SKM-1 (cell line): ENCODE measurements around the gene WARS2.
"Not testable (repeated sequence)": the region's sequence is repeated elsewhere in the genome, so short reads cannot be mapped to it uniquely, and the experiment has no call there.

Source experiments
- DNase-seq: peaks from one replicate; lab custom pipeline; 2025; ENCODE audit not compliant: unreplicated experiment; lab: John Stamatoyannopoulos, UW

Gene WARS2

DNA sequence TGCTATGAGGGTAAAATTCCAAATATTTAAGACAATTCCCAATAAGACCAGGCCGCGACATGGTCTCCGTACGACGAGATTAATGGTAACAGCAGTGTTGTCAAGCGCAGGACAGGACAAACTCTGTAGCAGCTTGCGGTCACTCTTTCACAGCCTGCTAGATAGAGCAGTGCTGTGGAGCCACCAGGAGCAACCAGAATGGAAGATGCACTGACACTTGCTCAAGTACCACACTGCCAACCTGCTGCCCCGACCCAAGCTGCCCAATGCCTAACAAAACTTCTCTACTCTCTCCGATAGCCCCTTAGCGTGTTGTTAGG is 636 bp downstream of the WARS2 start:
- no peak for DNase-seq

GRCh38 chr1:119139403-119139802 is 1.1 kb downstream of the WARS2 start:
- DNase-seq = no peak

DNA sequence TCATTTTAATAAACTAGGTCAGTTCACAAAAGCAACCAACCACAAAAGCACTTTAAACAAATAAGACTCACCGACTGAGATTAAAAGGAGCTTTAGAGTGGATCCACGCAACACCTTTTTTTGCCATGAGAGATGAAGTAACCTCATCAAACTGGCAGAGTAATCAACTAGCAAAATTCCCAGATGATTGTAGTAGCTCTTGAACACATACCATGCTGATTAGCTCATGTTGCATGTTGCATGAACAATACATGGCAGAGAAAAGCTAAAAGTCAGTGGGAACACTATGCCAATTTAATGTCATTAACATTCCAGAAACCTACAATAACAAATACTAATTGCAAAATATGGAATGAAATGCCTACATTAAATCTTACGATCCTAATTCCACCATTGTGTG is 4.1 kb downstream of the WARS2 start:
- no peak for DNase-seq

- no peak for DNase-seq
Measured at GRCh38 chr1:119133987-119134386, 6.5 kb downstream of the WARS2 start.

DNA sequence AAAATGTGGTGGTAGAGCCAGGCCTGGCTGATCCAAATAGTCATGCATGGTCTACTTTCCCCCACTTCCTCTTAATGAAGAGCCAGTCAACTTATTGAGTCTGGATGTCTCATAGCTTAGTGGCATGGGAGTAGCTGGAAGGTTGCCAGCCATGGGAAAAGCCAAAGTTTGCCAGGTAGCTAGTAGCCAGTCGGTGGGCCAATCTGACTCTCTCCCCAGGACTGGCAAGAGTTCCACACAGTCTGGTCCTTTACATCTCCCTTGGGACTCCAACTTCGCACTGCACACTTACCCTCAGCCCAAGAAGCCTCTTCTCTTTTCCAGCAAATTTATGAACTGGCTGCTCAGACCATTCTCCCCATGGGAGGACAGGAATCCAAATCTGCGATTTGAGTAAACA is 8.3 kb downstream of the WARS2 start:
- DNase-seq = no peak

DNA sequence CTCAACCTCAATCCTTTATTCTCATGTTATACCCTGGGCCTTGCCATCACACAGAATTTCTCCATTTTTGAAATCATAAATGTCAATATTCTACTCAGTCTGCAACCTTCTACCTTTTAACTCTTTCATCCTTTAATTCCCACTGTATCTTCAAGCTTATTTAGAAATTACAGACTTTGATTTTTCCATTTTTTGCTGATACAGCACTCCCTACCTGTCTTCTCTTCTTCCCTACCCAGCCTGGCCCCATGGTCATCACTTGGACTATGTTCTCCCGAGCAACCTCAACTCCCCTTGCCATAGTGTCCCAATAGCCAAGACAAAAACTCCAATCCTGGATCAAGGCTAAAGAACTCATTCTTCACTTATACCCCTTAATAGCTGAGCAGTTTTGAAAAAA is 14.6 kb downstream of the WARS2 start:
- no peak for DNase-seq

DNA sequence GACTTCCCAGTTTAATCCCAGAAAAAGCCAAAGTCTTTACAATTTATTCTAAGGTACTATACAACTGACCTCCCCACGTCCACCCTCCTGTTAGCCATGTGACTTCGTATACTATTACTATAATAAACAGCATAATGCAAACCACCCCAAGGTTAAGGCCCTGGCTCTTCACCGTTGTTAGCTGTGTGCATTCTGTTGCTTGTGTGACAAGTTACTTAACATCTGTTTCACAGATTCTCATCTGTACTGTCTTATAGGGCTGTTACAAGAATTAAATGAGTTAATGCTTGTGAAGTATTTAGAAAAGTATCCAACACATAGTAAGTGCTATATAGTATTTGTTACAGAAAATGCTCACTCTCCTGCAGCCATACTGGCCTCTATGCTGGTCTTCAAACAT is 15.7 kb downstream of the WARS2 start:
- DNase-seq = no peak

GRCh38 chr1:119121872-119122271 is 18.6 kb downstream of the WARS2 start:
- DNase-seq = not testable (repeated sequence)

- no peak for DNase-seq
Measured at GRCh38 chr1:119116725-119117124, 23.7 kb downstream of the WARS2 start.

DNA sequence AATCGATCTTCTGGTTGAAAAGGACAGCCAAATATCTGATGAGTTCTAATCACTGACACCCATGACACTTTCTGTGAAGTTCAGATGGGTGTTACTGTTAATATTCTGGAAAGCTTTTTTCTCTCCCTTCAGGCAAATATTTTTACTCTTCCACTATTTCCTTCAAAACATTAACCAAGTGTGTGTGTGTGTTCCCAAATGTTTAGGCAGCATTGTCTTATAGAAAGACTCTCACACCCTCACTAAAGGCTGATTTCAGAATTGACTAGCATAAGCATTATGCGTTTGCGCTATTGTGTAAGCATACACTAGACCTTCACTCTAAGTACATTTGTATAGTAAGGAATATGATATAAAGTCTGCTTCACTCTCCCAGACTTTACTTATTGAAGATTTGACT is 24.7 kb downstream of the WARS2 start:
- no peak for DNase-seq

GRCh38 chr1:119115311-119115710 is 25.1 kb downstream of the WARS2 start:
- no peak for DNase-seq

- no peak for DNase-seq
Measured at GRCh38 chr1:119114786-119115185, 25.7 kb downstream of the WARS2 start.

GRCh38 chr1:119112791-119113190 is 27.7 kb downstream of the WARS2 start:
- no peak for DNase-seq

- DNase-seq = no peak
Measured at GRCh38 chr1:119112244-119112643, 28.2 kb downstream of the WARS2 start.

- no peak for DNase-seq
Measured at GRCh38 chr1:119108988-119109387, 31.5 kb downstream of the WARS2 start.

- no peak for DNase-seq
Measured at GRCh38 chr1:119103764-119104163, 36.7 kb downstream of the WARS2 start.

DNA sequence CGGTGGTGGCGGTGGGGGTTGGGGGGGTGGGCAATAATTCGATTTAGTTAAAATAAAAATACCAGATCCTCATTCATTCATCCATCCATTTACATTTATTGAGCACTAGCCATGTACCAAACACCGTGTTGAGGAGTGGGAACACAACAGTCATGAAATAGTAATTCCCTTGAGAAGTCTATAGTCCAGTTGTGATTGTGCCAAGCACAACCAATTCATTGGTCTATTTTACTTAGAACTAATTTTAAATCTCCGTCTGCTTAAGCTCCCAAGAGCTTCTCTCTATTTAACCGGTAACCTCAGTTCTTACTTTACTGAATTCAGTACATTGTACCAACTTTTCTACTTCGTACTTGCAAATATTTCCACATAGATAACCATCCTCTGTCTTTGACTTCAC is 38.4 kb downstream of the WARS2 start:
- no peak for DNase-seq

- no peak for DNase-seq
Measured at GRCh38 chr1:119101563-119101962, 38.9 kb downstream of the WARS2 start.

- DNase-seq = no peak
Measured at GRCh38 chr1:119099775-119100174, 40.7 kb downstream of the WARS2 start.

DNA sequence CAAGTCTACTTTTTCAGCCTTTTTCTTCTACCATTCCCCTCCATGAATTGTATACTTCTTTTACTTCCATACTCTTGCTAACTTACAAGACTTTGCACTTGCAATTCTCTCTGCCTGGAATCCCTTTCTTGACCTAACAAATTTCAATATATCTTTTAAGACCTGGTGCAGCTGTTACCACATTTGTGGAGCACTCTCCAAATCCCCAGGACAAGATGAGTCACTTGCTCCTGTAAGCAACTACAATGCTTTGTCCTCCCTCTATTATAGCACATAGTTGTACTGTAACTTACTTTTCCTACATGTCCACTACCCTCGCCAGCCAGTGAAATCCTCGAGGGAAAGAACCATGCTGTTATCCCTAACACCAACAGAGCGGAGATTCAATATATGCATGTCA is 43.1 kb downstream of the WARS2 start:
- no peak for DNase-seq

DNA sequence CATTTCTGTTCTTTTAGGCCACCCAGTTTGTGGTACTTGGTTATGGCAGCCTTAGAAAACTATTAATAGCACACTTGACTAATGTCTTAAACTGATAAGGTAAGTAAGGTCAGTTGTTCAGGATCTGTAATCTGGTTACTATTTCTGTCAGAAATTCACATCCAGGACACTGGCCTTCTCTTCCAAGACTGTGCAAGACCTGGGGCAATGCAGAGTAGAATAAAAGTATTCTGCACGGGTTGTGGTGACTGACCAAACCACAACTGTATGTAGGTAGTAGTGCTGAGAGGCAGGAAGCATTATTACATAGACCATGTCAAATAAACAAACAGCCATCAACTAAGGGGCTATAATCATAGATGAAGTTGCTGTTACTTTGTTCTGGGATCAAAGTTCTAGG is 46.7 kb downstream of the WARS2 start:
- no peak for DNase-seq

DNA sequence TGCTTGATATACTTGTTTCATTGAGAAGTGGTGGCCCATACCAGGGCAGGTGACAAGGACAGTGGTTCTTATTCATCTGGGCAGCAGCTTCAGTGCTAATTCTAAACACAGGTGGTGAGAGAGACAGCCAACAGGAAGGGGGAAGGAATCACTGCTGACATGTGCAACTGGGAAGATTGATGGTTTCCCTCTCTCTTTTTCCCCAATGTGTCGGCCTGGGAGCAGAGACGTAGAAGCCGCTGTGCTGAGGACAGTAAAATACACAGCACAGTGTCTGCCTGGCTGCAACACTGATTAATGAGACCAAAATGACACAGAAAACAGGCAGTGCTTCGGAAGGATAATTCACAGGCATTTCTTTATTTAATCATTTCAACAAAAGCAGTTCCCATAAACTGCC is 48.8 kb downstream of the WARS2 start:
- no peak for DNase-seq

DNA sequence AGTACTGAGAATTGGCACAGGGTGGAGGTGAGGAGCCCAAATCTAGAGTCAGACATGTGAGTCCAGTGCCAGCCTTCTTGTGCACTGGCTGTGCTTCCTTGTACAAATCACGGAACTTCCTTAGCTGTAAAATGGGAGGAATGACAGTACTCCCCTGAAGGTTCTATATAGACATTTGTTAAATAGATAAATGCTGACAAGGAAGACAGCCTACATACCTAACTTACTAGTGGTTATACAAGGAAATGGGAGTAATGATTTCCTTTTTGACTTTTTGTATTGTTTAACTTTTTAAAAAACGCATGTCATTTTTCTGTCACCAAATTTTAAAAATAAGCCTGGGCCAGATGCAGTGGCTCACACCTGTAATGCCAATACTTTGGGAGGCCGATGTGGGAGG is 50.2 kb downstream of the WARS2 start:
- DNase-seq = no peak

DNA sequence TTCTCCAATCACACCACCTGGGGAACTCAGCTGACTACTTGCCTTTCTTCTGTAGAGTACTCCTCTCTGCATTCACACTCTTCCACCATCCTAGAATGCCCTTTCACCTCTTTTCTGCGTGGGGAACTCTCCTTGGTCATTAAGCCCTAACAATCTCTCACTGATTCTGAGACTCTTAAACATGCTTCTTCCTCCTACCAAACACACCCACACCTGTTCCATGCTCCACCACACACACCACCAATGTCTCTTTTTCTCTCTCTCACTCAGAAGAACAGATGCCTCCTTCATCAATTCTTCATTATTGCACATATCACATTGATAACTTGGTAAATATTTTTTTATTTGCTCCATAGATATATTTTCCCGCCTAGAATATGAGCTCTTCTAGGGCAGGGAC is 53.6 kb downstream of the WARS2 start:
- DNase-seq = no peak
